Neural cell (in vitro differentiated cells): ENCODE data around the gene TADA2B. TPM values are rescaled to one million over a fixed set of nuclear protein-coding genes. Genes with fewer than 3 reads are reported as not detected.

Experiments used
- H2AFZ ChIP-seq: fragments of 200-600, 300-800 bp; sonication (generic), shearing (Covaris generic); 2 replicates; pipeline ENCODE4 v1.6.0; 2014; ENCODE audit warnings: low read depth, mild to moderate bottlenecking, antibody characterized with exemption, low read length, moderate library complexity
- H3F3A ChIP-seq: fragments of 200-600 bp; shearing (Covaris generic); 2 replicates; pipeline ENCODE4 v1.6.1; 2016; ENCODE audit warnings: mild to moderate bottlenecking, moderate library complexity, mixed read lengths, antibody characterized with exemption, low read length; ENCODE audit not compliant: insufficient read depth, poor library complexity, severe bottlenecking
- H3K27ac ChIP-seq: fragments of 200-600, 300-800 bp; sonication (generic), shearing (Covaris generic); 2 replicates; pipeline ENCODE4 v1.5.1; 2014; ENCODE audit warnings: mild to moderate bottlenecking, low read length, moderate library complexity
- H3K27me3 ChIP-seq: fragments of 300-800, 200-600 bp; sonication (generic), shearing (Covaris generic); 2 replicates; pipeline ENCODE4 v1.6.0; 2014; ENCODE audit warnings: mild to moderate bottlenecking, low read depth, low read length, moderate library complexity; ENCODE audit not compliant: insufficient read depth
- H3K36me3 ChIP-seq: fragments of 300-800, 200-600 bp; sonication (generic), shearing (Covaris generic); 2 replicates; pipeline ENCODE4 v1.5.1; 2014; ENCODE audit warnings: mild to moderate bottlenecking, antibody characterized with exemption, low read length, moderate library complexity; ENCODE audit not compliant: insufficient read depth
- H3K4me2 ChIP-seq: fragments of 300-800, 200-600 bp; sonication (generic), shearing (Covaris generic); 2 replicates; pipeline ENCODE4 v1.6.0; 2014; ENCODE audit warnings: mild to moderate bottlenecking, low read length
- H3K4me3 ChIP-seq: fragments of 300-800, 200-600 bp; sonication (generic), shearing (Covaris generic); 2 replicates; pipeline ENCODE4 v1.5.1; 2014; ENCODE audit warnings: mild to moderate bottlenecking, low read length, moderate library complexity
- H3K79me2 ChIP-seq: fragments of 200-600 bp; shearing (Covaris generic); replicated peaks from 2 replicates; pipeline ENCODE4 v1.6.0; 2014; ENCODE audit warnings: mild to moderate bottlenecking, low read length, moderate library complexity; ENCODE audit not compliant: insufficient read depth
- H3K9ac ChIP-seq: fragments of 300-800, 200-600 bp; sonication (generic), shearing (Covaris generic); 2 replicates; pipeline ENCODE4 v1.6.1; 2016; ENCODE audit warnings: mild to moderate bottlenecking, low read length, mixed read lengths
- H3K9me2 ChIP-seq: fragments of 200-600 bp; shearing (Covaris generic); 2 replicates; pipeline ENCODE4 v1.6.1; 2016; ENCODE audit warnings: mild to moderate bottlenecking, low read length, mixed read lengths; ENCODE audit not compliant: insufficient read depth
- H3K9me3 ChIP-seq: fragments of 200-600, 300-800 bp; sonication (generic), shearing (Covaris generic); 2 replicates; pipeline ENCODE4 v1.6.1; 2016; ENCODE audit warnings: mild to moderate bottlenecking, mixed run types, low read length, moderate library complexity, mixed read lengths
- H4K20me1 ChIP-seq: fragments of 200-600 bp; shearing (Covaris generic); 2 replicates; pipeline ENCODE4 v1.6.1; 2016; ENCODE audit warnings: mild to moderate bottlenecking, mixed run types; ENCODE audit not compliant: insufficient read depth
- CTCF ChIP-seq: fragments of 450-650 bp; IDR thresholded peaks from 2 replicates; pipeline ENCODE4 v1.5.1; 2014; ENCODE audit warnings: antibody characterized with exemption, mild to moderate bottlenecking, moderate library complexity; ENCODE audit not compliant: poor library complexity, severe bottlenecking
- EP300 ChIP-seq: fragments of 450-650 bp; conservative IDR thresholded peaks from 2 replicates; pipeline ENCODE4 v1.6.1; 2014; ENCODE audit warnings: antibody characterized with exemption, mild to moderate bottlenecking, moderate library complexity; ENCODE audit not compliant: poor library complexity, severe bottlenecking
- EZH2 ChIP-seq: fragments of 200-600, 300-800 bp; shearing (Covaris generic), sonication (generic); IDR thresholded peaks from 2 replicates; pipeline ENCODE4 v1.6.1; 2014; ENCODE audit warnings: antibody characterized with exemption, low read length, borderline replicate concordance, mild to moderate bottlenecking; ENCODE audit not compliant: insufficient read depth, poor library complexity, severe bottlenecking
- POLR2AphosphoS5 ChIP-seq: IDR thresholded peaks from 2 replicates; pipeline ENCODE4 v1.6.1; 2012
- RAD21 ChIP-seq: fragments of 450-650 bp; conservative IDR thresholded peaks from 2 replicates; pipeline ENCODE4 v1.6.1; 2014; ENCODE audit warnings: antibody characterized with exemption, mild to moderate bottlenecking, moderate library complexity
- REST ChIP-seq: IDR thresholded peaks from 2 replicates; pipeline ENCODE4 v1.6.1; 2012; ENCODE audit warnings: borderline replicate concordance
- SMC3 ChIP-seq: fragments of 450-650 bp; conservative IDR thresholded peaks from 2 replicates; pipeline ENCODE4 v1.6.1; 2014; ENCODE audit warnings: antibody characterized with exemption, mild to moderate bottlenecking, moderate library complexity; ENCODE audit not compliant: poor library complexity
- TAF1 ChIP-seq: IDR thresholded peaks from 2 replicates; pipeline ENCODE4 v1.6.1; 2012; ENCODE audit warnings: low read depth
- polyA plus RNA-seq: library from polyadenylated mRNA; depleted of rRNA; stranded (reverse); fragments of >200 nt; gene quantifications from 2 replicates; pipeline ENCODE4 v1.2.3, GENCODE V29; 2014

The TADA2B gene
- polyA plus RNA-seq, 1 donor from 2014 or later: 13.9 TPM

GRCh38 chr4:7013175-7013574 lies 30.0 kb upstream of the TADA2B start:
- H3K36me3 ChIP-seq: no peaks in the 10 kb centered on the region
- H3K4me2 ChIP-seq: no peak overlapping the region
- no peaks in the 10 kb centered on the region for H3K79me2 ChIP-seq
- no peaks in the 10 kb centered on the region for H3K27me3 ChIP-seq
- no peak overlapping the region for H2AFZ ChIP-seq
- no peaks in the 10 kb centered on the region for H3K9me3 ChIP-seq
- H3K4me3 ChIP-seq: no peak overlapping the region
- no peaks in the 10 kb centered on the region for H3F3A ChIP-seq
- H3K9ac ChIP-seq: no peak overlapping the region
- no peaks in the 10 kb centered on the region for H4K20me1 ChIP-seq
- H3K9me2 ChIP-seq: no peaks in the 10 kb centered on the region
- H3K27ac ChIP-seq: no peak overlapping the region
- TF ChIP-seq REST (no peak), SMC3 (no peak), CTCF (no peak), POLR2AphosphoS5 (no peak), EZH2 (no peak), EP300 (no peak), TAF1 (no peak), RAD21 (no peak)

GRCh38 chr4:7014815-7015214 lies 28.4 kb upstream of the TADA2B start:
- H3K79me2 ChIP-seq: no peaks in the 10 kb centered on the region
- H3K9me3 ChIP-seq: no peaks in the 10 kb centered on the region
- H2AFZ ChIP-seq: no peak overlapping the region
- H3K27ac ChIP-seq: no peak overlapping the region
- no peak overlapping the region for H3K4me3 ChIP-seq
- TF ChIP-seq EZH2: no peak
- TF ChIP-seq REST: no peak
- TF ChIP-seq RAD21: no peak
- no peaks in the 10 kb centered on the region for H3K36me3 ChIP-seq
- no peaks in the 10 kb centered on the region for H4K20me1 ChIP-seq
- no peaks in the 10 kb centered on the region for H3K27me3 ChIP-seq
- no peaks in the 10 kb centered on the region for H3F3A ChIP-seq
- no peaks in the 10 kb centered on the region for H3K9me2 ChIP-seq
- no peak overlapping the region for H3K9ac ChIP-seq
- H3K4me2 ChIP-seq: no peak overlapping the region
